ENCODE data around the gene MME.

MME gene

GRCh38 chr3:155079746-155080487, at the start of gene MME:
MME (plus strand) TSS chr3:155080319; CDS start chr3:155084168, 3,849 bp downstream.
- DNase-seq (ENCODE audit: low read depth in 1 of 2, low spot score in 1 of 2) = no peak

DNA sequence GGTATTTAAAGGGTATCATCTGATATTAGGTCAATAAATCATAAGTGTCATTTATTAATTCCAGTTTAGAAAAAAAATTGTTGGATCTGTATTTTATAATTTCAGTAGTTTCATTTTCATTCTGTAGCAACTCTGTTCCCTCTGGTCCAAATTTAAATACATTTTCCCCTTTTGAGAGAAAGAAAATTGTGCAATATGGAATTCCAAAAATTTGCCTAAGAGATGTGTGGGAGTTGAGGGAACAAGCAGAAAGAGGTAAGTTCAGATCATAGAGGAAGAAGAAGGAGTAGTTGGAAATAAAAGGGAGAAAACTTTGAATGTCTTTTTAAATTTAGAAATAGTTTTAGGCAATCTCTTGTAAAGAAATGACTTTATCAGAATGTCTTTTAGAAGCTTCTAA, 48.9 kb upstream of the MME start:
- no peak for DNase-seq (ENCODE audit: low read depth in 1 of 2, low spot score in 1 of 2)

DNA sequence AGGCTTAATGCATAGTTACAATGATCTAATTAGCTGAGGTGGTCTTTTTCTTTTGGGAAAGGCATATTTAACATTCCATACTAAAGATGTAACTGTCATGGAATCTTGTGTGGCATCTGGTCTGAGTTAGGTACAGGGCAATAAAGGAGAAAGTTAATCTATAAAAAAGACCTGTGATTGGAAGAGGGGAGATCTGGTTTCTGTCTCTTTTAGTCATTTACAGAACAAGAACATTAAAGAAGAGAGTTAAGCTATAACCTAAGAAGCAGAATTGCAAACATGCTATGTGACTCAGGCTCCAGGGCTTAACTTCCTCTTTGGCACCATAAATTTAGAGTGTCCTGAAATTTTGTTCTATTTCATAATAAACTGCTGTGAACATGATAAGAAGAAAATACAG, 47.2 kb upstream of the MME start:
- DNase-seq (ENCODE audit: low read depth in 1 of 2, low spot score in 1 of 2) = no peak

GRCh38 chr3:155034786-155035185, 45.3 kb upstream of the MME start:
- no peak for DNase-seq (ENCODE audit: low read depth in 1 of 2, low spot score in 1 of 2)

- DNase-seq (ENCODE audit: low read depth in 1 of 2, low spot score in 1 of 2) = no peak
These were observed 44.6 kb upstream of the MME start for GRCh38 chr3:155035553-155035952.

DNA sequence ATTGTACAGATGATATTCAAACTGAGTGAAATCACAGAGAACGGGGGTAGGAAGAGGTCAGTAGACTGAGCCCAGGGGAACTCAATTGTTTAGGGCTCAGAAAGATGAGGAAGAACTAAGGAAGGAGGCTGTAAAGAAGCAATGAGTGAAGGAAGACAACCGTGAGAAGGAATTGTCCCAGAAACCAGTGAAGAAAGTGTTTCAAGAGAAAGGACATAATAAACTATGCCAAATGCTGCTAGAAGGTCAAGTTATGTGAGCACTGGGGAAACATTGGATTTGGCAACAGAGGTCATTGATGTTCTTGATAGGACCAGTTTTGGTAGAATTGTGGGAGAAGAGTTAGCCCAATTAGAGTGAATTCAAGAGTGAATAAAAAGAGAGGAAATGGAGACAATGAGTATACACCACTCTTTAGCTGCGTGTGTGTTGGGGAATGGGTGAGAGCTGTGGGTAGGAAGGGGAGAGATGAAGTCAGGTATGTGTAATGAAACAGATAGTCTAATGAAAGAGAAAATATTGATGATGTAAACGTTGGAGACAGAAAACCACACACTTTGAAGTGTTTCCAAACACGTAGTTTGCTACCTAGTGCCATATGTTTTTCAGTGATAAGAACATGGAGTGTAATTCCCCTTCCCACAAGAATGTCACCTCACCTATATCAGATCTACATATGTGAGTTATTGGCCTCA, 42.5 kb upstream of the MME start:
- no peak for DNase-seq (ENCODE audit: low read depth in 1 of 2, low spot score in 1 of 2)

DNA sequence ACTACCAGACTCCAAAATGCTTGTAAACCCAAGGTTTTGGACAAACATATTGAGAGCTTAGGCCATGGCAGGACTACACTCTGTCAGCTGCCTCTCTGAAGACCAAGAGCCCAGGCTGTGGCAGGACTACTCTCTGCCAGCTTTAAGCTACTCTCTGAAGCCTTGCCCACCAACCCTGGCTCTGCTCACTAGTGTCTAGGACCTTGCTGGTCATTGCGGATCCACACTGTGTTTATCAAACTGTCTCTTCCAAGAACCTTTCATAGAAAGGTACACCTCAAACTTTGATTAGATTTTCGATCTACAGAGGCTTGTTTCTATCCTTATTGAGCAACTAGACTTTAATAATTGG, 41.9 kb upstream of the MME start:
- DNase-seq (ENCODE audit: low read depth in 1 of 2, low spot score in 1 of 2) = no peak

GRCh38 chr3:155046935-155047334, 33.2 kb upstream of the MME start:
- no peak for DNase-seq (ENCODE audit: low read depth in 1 of 2, low spot score in 1 of 2)

GRCh38 chr3:155047672-155048071, 32.4 kb upstream of the MME start:
- no peak for DNase-seq (ENCODE audit: low read depth in 1 of 2, low spot score in 1 of 2)

- no peak for DNase-seq (ENCODE audit: low read depth in 1 of 2, low spot score in 1 of 2)
These were observed 30.2 kb upstream of the MME start for GRCh38 chr3:155049959-155050358.

DNA sequence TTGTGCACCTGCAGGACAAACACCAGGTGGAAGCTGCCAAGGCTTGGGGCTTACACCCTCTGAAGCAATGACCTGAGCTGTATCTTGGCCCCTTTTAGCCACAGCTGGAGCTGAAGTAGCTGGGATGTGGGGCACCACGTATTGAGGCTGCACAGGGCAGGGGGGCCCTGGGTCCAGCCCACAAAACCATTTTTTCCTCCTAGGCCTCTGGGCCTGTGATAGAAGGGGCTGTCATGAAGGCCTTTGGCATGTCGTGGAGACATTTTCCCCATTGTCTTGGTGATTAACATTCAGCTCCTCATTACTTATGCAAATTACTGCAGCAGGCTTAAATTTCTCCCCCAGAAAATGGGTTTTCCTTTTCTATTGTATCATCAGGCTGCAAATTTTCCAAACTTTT, 27.6 kb upstream of the MME start:
- DNase-seq (ENCODE audit: low read depth in 1 of 2, low spot score in 1 of 2) = no peak

GRCh38 chr3:155053756-155054155, 26.4 kb upstream of the MME start:
- no peak for DNase-seq (ENCODE audit: low read depth in 1 of 2, low spot score in 1 of 2)

DNA sequence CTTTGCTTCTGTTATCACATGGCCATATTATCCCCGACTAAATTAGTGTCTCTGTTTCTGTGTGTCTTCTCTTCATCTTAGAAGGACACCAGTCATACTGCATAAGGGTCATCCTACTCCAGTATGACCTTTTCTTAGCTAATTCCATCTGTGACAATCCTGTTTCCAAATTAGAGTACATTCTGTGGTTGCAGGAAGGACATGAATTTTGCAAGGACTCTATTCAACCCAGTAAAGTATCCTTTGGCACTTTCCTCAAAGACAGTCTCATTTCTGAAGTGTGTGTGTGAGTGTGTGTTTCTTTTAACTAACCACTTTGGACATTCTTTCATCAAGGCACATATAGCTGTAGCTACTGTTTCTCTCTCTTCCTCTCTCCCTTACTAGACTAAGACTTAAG, 15.2 kb upstream of the MME start:
- DNase-seq (ENCODE audit: low read depth in 1 of 2, low spot score in 1 of 2) = no peak

GRCh38 chr3:155065537-155065936, 14.6 kb upstream of the MME start:
- no peak for DNase-seq (ENCODE audit: low read depth in 1 of 2, low spot score in 1 of 2)

DNA sequence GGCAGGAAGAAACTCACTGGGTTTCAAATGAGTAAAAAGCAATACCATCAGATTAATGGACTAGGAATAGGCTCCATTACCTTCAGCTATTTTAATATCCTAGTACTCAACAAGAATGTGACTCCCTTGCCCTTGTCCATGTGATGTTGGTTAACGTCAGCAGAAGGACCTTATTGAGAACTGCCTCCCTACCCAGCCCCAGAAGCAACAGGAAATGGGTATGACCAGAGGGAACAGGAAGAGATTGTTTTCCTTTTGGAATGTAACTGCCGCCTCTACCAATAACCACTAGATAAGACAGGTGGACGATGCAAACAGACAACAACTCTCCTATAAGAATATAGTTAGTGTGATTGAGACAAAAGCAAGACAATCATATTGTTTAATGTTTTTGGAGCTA, 10.4 kb upstream of the MME start:
- no peak for DNase-seq (ENCODE audit: low read depth in 1 of 2, low spot score in 1 of 2)

GRCh38 chr3:155070316-155070715, 9.8 kb upstream of the MME start:
- no peak for DNase-seq (ENCODE audit: low read depth in 1 of 2, low spot score in 1 of 2)

DNA sequence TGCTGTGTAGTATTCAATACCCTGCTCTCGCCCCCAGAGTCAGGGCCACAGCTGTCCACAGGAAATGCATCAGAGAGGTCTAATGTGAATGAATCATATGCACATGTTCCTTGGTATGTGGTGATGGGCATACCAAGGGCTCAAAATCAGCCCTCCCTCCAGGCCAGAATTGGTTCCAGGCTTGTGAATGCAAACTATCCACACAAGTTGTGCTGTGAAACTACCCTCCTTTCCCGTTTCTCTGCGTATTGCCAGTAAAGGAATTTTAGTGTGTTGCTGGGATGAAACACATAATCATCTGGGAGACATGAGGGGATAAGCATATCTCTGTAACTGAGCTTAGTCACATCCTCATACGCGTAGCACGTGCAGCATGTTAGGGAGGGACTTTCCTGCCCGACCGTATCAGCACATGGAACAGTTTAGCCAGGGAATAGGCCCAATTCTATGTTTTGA, 9.2 kb upstream of the MME start:
- DNase-seq (ENCODE audit: low read depth in 1 of 2, low spot score in 1 of 2) = no peak

GRCh38 chr3:155075200-155075599, 4.9 kb upstream of the MME start:
- DNase-seq (ENCODE audit: low read depth in 1 of 2, low spot score in 1 of 2) = no peak

GRCh38 chr3:155076888-155077287, 3.2 kb upstream of the MME start:
- DNase-seq (ENCODE audit: low read depth in 1 of 2, low spot score in 1 of 2) = no peak

- no peak for DNase-seq (ENCODE audit: low read depth in 1 of 2, low spot score in 1 of 2)
These were observed 1.2 kb upstream of the MME start for GRCh38 chr3:155078711-155079467.

- no peak for DNase-seq (ENCODE audit: low read depth in 1 of 2, low spot score in 1 of 2)
These were observed 712 bp upstream of the MME start for GRCh38 chr3:155079468-155079745.

DNA sequence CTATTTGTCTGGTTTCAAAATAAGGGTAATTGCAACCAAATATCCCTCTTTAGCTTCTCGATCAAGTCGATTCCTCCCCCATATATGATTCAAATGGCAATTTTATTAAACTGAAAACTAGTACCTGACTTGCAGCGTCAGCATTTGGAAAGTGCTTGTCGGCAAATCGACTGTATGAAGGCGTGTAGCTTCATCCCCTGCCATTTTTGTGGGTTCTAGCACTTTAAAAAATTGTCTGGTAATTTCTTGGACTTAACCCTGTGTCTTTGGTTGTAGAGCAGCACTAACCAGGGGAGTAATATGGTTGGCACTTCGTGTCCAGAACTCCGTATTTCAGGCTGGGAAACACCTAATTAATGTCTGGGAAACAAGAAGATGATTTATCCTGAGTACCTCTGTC, 573 bp downstream of the MME start:
- no peak for DNase-seq (ENCODE audit: low read depth in 1 of 2, low spot score in 1 of 2)

Data from activated CD4-positive, alpha-beta T cell treated with anti-CD3 and anti-CD28 coated beads, Interleukin-2, amount 50 U/mL, for 24 hours (primary cell).